Colonic mucosa (tissue), 4 donors: Measurements from ENCODE around the gene PRRX2. TPM values are rescaled to one million over a fixed set of nuclear protein-coding genes. Genes with fewer than 3 reads are reported as not detected.

Experiments used
- DNase-seq: peaks from one replicate; pipeline ENCODE4 v3.0.0-alpha.2; 2020
- H3K27ac ChIP-seq: fragments of 200-600 bp; one replicate; pipeline ENCODE4 v1.8.0; 2021
- H3K27me3 ChIP-seq: fragments of 200-600 bp; one replicate; pipeline ENCODE4 v1.8.0; 2021
- H3K36me3 ChIP-seq: fragments of 200-600 bp; one replicate; pipeline ENCODE4 v1.8.0; 2021
- H3K4me1 ChIP-seq: fragments of 200-600 bp; one replicate; pipeline ENCODE4 v1.8.0; 2021; ENCODE audit warnings: mild to moderate bottlenecking
- H3K4me3 ChIP-seq: fragments of 200-600 bp; one replicate; pipeline ENCODE4 v1.8.0; 2021
- H3K9ac ChIP-seq, 2 donors: one replicate each; pipeline ENCODE4 v1.7.0; 2013; ENCODE audit warnings: control low read depth in 2 of 2, low read depth in 2 of 2, low read length in 2 of 2
- H3K9me3 ChIP-seq: fragments of 200-600 bp; one replicate; pipeline ENCODE4 v1.8.0; 2021
- CTCF ChIP-seq: fragments of 200-600 bp; IDR thresholded peaks from one replicate; pipeline ENCODE4 v1.8.0; 2022; ENCODE audit warnings: antibody characterized with exemption, mild to moderate bottlenecking
- intact Hi-C: fragments of 100-400 bp; cut with DNase I; formaldehyde crosslinking; loops from one replicate; pipeline ENCODE4 v1.14.1; 2022
- total RNA-seq, 2 donors: library from RNA; stranded (reverse); fragmentation: NEBNext Ultra II Directional in 1 of 2; extraction: Animal tissue kit (Norgen Biotek cat#: 25700) in 1 of 2; gene quantifications; one replicate each; pipeline ENCODE4 v1.2.1, GENCODE V29; 2021
- donor health status: healthy.
- donor health status: DM: no; HTN: no; CAD: no.
- donor health status: DM: no; HTN: no; CAD: no.

The PRRX2 gene
- total RNA-seq, 2 donors from 2014 or later = 0.64 to 0.85 TPM

DNA sequence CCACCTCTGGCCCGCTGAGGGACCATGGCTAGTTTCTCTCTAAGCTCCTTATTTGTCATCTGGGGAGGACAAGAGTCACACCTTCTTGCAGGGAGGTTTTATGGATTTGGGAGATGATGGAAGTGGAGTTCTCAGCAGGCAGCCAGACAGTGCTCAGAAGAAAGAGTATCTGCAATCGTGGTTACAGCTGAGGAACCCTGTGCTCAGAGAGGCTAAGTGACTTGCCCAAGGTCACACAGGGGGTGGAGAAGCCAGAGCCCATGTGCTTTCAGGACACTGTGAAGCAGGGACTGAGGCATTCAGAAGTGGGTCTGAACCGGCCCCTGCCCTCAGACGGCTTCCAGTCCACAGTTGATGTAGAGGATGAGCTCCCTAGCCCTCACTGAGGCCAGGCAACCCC is 10.8 kb downstream of the PRRX2 start:
- Histone ChIP-seq H3K27me3 (no peaks in the 10 kb centered on the region), H3K9me3 (no peaks in the 10 kb centered on the region), H3K4me1 (no peaks in the 10 kb centered on the region), H3K4me3 (no peak overlapping the region), H3K9ac (no peak overlapping the region), H3K27ac (no peak overlapping the region), H3K36me3 (no peaks in the 10 kb centered on the region)
- DNase-seq = no peak
- intact Hi-C loops = no loop called here
- no peak for TF ChIP-seq CTCF

DNA sequence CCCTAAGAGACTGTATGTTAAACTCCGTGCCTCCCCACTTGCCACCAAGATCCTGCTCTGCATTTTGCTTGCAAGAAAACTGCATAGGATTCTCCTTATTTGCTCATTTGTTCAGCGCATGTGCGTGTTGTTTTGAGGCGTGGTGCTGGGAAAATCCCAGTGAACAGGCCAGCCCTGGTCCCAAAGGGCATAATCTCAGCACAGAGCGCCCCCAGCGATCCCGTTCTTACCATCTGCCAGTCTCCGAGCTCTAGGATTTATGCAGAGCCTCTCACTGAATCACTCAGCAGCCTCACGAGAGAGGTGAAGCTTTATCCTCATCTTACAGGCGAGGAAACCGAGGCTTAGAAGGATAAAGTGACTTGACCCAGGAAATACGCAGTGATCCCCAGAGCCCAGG is 11.5 kb downstream of the PRRX2 start:
- H3K27me3 ChIP-seq = no peaks in the 10 kb centered on the region
- no peak overlapping the region for H3K4me3 ChIP-seq
- no peak overlapping the region for H3K9ac ChIP-seq
- no peak for TF ChIP-seq CTCF
- intact Hi-C loops = no loop called here
- no peak overlapping the region for H3K27ac ChIP-seq
- no peaks in the 10 kb centered on the region for H3K36me3 ChIP-seq
- no peak for DNase-seq
- H3K4me1 ChIP-seq = no peaks in the 10 kb centered on the region
- H3K9me3 ChIP-seq = no peaks in the 10 kb centered on the region

- Histone ChIP-seq H3K9ac (no peak overlapping the region), H3K9me3 (no peaks in the 10 kb centered on the region), H3K4me3 (no peak overlapping the region), H3K4me1 (no peaks in the 10 kb centered on the region), H3K36me3 (no peaks in the 10 kb centered on the region), H3K27me3 (no peaks in the 10 kb centered on the region), H3K27ac (no peak overlapping the region)
- DNase-seq = no peak
- intact Hi-C loops = no loop called here
- no peak for TF ChIP-seq CTCF
These were observed 12.0 kb downstream of the PRRX2 start for GRCh38 chr9:129677456-129677855.

- intact Hi-C loops = no loop called here
- Histone ChIP-seq H3K4me3 (no peak overlapping the region), H3K36me3 (no peaks in the 10 kb centered on the region), H3K9me3 (no peaks in the 10 kb centered on the region), H3K27ac (no peak overlapping the region), H3K4me1 (no peaks in the 10 kb centered on the region), H3K27me3 (no peaks in the 10 kb centered on the region), H3K9ac (no peak overlapping the region)
- no peak for TF ChIP-seq CTCF
- DNase-seq = no peak
These were observed 13.4 kb downstream of the PRRX2 start for GRCh38 chr9:129678844-129679243.

DNA sequence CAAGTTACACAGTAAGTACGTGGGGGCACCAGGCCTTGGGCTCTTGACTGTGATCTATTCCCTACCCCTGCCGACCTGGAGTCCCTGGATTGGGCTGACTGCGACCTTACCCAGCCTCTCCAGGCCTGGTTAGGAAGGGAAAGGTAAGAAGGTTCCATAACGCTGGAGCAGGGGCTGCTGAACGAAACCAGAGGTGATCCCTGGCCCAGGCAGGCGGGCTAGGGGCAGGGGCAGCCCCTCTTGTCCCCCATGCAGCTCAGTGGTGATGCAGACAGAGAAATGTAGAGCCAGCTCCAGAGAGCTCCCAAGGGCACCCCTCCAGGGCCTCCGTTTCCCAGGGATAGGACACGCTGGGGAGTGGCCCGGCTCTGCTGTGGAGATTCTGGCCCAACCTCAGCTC is 14.1 kb downstream of the PRRX2 start:
- no peak overlapping the region for H3K9ac ChIP-seq
- no peaks in the 10 kb centered on the region for H3K9me3 ChIP-seq
- H3K36me3 ChIP-seq = no peaks in the 10 kb centered on the region
- no peak overlapping the region for H3K27ac ChIP-seq
- DNase-seq = no peak
- no peak for TF ChIP-seq CTCF
- no peaks in the 10 kb centered on the region for H3K4me1 ChIP-seq
- no peaks in the 10 kb centered on the region for H3K27me3 ChIP-seq
- H3K4me3 ChIP-seq = no peak overlapping the region
- intact Hi-C loops = no loop called here

- H3K4me1 ChIP-seq = no peaks in the 10 kb centered on the region
- H3K9me3 ChIP-seq = no peaks in the 10 kb centered on the region
- intact Hi-C loops = no loop called here
- no peaks in the 10 kb centered on the region for H3K36me3 ChIP-seq
- no peak for DNase-seq
- H3K9ac ChIP-seq = no peak overlapping the region
- H3K4me3 ChIP-seq = no peak overlapping the region
- no peak overlapping the region for H3K27ac ChIP-seq
- H3K27me3 ChIP-seq = no peaks in the 10 kb centered on the region
- no peak for TF ChIP-seq CTCF
These were observed 16.5 kb downstream of the PRRX2 start for GRCh38 chr9:129681924-129682323.
